ENCODE measurements around the gene PRKG1.

PRKG1 gene

DNA sequence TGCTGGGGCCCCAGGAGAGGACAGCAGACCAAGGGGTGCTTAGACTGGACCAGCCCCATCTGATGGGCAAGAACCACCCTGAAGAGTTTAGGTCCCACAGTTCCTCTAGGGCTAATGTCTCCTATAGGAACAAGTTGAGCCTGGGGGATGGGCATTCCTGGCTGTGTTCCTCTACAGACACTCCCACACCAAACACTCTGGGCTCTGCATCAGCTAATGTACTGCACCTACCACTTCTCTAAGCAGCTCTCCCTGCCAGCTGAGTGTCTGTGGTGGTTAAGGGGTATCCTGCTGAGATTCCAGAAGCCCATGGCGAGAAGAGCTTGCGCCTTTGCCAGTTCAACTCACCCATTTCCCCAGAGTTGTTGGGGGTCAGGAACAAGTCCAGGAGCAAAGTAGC lies 909.2 kb downstream of the PRKG1 start:
- Histone ChIP-seq H3K27ac (replicated peaks) (no peak overlapping the region), H3K27me3 (ENCODE audit: insufficient read depth, poor library complexity, severe bottlenecking) (no peaks in the 10 kb centered on the region), H3K4me3 (replicated peaks; ENCODE audit: insufficient read depth, low read length) (no peak overlapping the region)
- TF ChIP-seq SPI1 (IDR thresholded peaks at IDR 0.05; ENCODE audit: borderline replicate concordance, low read depth) = no peak
- no peak for TF ChIP-seq GABPA (IDR thresholded peaks at IDR 0.05; ENCODE audit: low read depth)
- TF ChIP-seq, protein P1, sequence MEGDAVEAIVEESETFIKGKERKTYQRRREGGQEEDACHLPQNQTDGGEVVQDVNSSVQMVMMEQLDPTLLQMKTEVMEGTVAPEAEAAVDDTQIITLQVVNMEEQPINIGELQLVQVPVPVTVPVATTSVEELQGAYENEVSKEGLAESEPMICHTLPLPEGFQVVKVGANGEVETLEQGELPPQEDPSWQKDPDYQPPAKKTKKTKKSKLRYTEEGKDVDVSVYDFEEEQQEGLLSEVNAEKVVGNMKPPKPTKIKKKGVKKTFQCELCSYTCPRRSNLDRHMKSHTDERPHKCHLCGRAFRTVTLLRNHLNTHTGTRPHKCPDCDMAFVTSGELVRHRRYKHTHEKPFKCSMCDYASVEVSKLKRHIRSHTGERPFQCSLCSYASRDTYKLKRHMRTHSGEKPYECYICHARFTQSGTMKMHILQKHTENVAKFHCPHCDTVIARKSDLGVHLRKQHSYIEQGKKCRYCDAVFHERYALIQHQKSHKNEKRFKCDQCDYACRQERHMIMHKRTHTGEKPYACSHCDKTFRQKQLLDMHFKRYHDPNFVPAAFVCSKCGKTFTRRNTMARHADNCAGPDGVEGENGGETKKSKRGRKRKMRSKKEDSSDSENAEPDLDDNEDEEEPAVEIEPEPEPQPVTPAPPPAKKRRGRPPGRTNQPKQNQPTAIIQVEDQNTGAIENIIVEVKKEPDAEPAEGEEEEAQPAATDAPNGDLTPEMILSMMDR (IDR thresholded peaks at IDR 0.05; ENCODE audit: insufficient read depth, low read length) = no peak
- no peak for TF ChIP-seq POLR2AphosphoS5 (IDR thresholded peaks at IDR 0.05; ENCODE audit: low read depth)
- TF ChIP-seq, protein P2, sequence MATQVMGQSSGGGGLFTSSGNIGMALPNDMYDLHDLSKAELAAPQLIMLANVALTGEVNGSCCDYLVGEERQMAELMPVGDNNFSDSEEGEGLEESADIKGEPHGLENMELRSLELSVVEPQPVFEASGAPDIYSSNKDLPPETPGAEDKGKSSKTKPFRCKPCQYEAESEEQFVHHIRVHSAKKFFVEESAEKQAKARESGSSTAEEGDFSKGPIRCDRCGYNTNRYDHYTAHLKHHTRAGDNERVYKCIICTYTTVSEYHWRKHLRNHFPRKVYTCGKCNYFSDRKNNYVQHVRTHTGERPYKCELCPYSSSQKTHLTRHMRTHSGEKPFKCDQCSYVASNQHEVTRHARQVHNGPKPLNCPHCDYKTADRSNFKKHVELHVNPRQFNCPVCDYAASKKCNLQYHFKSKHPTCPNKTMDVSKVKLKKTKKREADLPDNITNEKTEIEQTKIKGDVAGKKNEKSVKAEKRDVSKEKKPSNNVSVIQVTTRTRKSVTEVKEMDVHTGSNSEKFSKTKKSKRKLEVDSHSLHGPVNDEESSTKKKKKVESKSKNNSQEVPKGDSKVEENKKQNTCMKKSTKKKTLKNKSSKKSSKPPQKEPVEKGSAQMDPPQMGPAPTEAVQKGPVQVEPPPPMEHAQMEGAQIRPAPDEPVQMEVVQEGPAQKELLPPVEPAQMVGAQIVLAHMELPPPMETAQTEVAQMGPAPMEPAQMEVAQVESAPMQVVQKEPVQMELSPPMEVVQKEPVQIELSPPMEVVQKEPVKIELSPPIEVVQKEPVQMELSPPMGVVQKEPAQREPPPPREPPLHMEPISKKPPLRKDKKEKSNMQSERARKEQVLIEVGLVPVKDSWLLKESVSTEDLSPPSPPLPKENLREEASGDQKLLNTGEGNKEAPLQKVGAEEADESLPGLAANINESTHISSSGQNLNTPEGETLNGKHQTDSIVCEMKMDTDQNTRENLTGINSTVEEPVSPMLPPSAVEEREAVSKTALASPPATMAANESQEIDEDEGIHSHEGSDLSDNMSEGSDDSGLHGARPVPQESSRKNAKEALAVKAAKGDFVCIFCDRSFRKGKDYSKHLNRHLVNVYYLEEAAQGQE (IDR thresholded peaks at IDR 0.05; ENCODE audit: insufficient replicate concordance, low read depth) = no peak
- DNase-seq (ENCODE audit: low read depth in 1 of 2, low spot score in 1 of 2) = no peak

DNA sequence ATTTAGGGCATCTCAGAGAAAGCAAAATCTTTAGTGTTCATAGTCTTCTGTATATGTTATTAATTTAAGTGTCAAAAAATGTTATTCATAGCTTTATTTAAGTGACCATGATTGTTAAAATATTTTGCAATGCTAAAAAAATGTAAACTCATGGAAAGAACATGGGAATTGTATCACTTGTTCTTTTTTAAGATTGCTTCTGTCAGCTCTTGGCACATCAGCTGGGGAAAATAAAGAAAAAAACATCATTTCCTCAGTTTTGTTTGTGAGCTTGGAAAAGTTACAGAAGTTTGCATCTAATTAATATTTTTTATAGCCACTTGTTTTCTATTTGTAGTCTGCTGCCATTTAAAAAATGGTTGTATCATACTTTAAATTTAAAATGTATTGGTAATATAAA lies 911.0 kb downstream of the PRKG1 start:
- H3K27me3 ChIP-seq (ENCODE audit: insufficient read depth, poor library complexity, severe bottlenecking) = no peaks in the 10 kb centered on the region
- DNase-seq (ENCODE audit: low read depth in 1 of 2, low spot score in 1 of 2) = no peak
- no peak overlapping the region for H3K4me3 ChIP-seq (replicated peaks; ENCODE audit: insufficient read depth, low read length)
- no peak overlapping the region for H3K27ac ChIP-seq (replicated peaks)
- TF ChIP-seq, protein P1 (IDR thresholded peaks at IDR 0.05; ENCODE audit: insufficient read depth, low read length) = no peak
- TF ChIP-seq GABPA (IDR thresholded peaks at IDR 0.05; ENCODE audit: low read depth) (no peak), POLR2AphosphoS5 (IDR thresholded peaks at IDR 0.05; ENCODE audit: low read depth) (no peak), SPI1 (IDR thresholded peaks at IDR 0.05; ENCODE audit: borderline replicate concordance, low read depth) (no peak)
- TF ChIP-seq, protein P2 (IDR thresholded peaks at IDR 0.05; ENCODE audit: insufficient replicate concordance, low read depth) = no peak

DNA sequence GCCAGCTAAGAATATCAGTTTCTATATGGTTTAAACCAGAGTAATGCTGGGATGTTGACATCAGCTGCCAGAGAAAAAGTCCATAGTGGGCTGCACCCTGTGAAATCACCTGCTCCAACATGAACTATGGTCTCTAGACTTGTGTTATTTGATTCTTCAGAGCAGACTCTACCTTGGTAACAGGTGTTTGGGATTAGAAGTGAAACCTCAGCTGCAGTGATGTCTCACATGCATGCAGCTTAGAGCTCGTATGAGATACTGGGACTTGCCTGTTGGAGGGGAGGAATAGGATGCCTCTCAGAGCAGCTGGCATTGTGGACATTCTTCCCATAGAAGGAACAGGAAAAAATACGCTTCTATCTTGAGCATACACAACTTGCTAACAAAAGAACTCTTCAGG lies 912.2 kb downstream of the PRKG1 start:
- no peaks in the 10 kb centered on the region for H3K27me3 ChIP-seq (ENCODE audit: insufficient read depth, poor library complexity, severe bottlenecking)
- no peak for DNase-seq (ENCODE audit: low read depth in 1 of 2, low spot score in 1 of 2)
- TF ChIP-seq GABPA (IDR thresholded peaks at IDR 0.05; ENCODE audit: low read depth) (no peak), POLR2AphosphoS5 (IDR thresholded peaks at IDR 0.05; ENCODE audit: low read depth) (no peak), SPI1 (IDR thresholded peaks at IDR 0.05; ENCODE audit: borderline replicate concordance, low read depth) (no peak)
- TF ChIP-seq, protein P1 (IDR thresholded peaks at IDR 0.05; ENCODE audit: insufficient read depth, low read length) = no peak
- TF ChIP-seq, protein P2 (IDR thresholded peaks at IDR 0.05; ENCODE audit: insufficient replicate concordance, low read depth) = no peak
- H3K4me3 ChIP-seq (replicated peaks; ENCODE audit: insufficient read depth, low read length) = no peak overlapping the region
- H3K27ac ChIP-seq (replicated peaks) = no peak overlapping the region

All from HL-60 (cell line).